ENCODE results near the gene SLC13A4. TPM values are rescaled to one million over a fixed set of nuclear protein-coding genes. Genes with fewer than 3 reads are reported as not detected.

Gene SLC13A4
- total RNA-seq, 1 donor from 2014 or later, result 0.27 TPM

GRCh38 chr7:135666156-135666555, 61.8 kb downstream of the SLC13A4 start:
- peaks cover 33% of the 10 kb centered on the region for H3K4me1 ChIP-seq
- intact Hi-C loops (cut with DNase I), result no loop called here
- H3K36me3 ChIP-seq, result peaks cover 4% of the 10 kb centered on the region
- H3K27me3 ChIP-seq (ENCODE audit: low read depth), result no peaks in the 10 kb centered on the region
- no peak overlapping the region for H3K27ac ChIP-seq
- TF ChIP-seq CTCF (IDR thresholded peaks at IDR 0.05), result no peak
- DNase-seq (no peak), ATAC-seq (no peak)
- no peaks in the 10 kb centered on the region for H3K9me3 ChIP-seq
- H3K4me3 ChIP-seq, result no peak overlapping the region

DNA sequence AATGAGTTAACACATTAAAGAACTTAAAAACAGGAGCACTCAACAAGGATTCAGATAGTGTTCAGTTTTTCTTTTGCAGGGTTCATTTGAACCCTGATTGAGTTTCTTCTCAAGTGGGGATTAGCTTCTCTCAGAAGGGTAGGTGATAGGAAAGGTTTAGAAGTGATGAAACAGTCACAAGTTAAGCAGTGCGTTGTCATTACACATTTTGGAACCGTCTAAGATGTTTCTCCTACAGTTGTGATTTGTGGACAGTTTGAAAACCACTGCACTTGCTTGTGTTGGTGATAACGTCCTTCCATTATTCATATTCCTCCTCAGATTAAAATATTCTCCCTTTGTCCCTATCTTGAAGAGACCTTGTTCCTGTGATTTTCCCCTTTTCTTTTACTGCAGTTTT, 62.9 kb downstream of the SLC13A4 start:
- Histone ChIP-seq H3K9me3 (no peaks in the 10 kb centered on the region), H3K27ac (no peak overlapping the region), H3K36me3 (peaks cover 4% of the 10 kb centered on the region), H3K4me3 (no peak overlapping the region), H3K27me3 (ENCODE audit: low read depth) (no peaks in the 10 kb centered on the region), H3K4me1 (peaks cover 33% of the 10 kb centered on the region)
- DNase-seq, result no peak
- intact Hi-C loops (cut with DNase I), result no loop called here
- ATAC-seq, result no peak
- TF ChIP-seq CTCF (IDR thresholded peaks at IDR 0.05), result no peak

DNA sequence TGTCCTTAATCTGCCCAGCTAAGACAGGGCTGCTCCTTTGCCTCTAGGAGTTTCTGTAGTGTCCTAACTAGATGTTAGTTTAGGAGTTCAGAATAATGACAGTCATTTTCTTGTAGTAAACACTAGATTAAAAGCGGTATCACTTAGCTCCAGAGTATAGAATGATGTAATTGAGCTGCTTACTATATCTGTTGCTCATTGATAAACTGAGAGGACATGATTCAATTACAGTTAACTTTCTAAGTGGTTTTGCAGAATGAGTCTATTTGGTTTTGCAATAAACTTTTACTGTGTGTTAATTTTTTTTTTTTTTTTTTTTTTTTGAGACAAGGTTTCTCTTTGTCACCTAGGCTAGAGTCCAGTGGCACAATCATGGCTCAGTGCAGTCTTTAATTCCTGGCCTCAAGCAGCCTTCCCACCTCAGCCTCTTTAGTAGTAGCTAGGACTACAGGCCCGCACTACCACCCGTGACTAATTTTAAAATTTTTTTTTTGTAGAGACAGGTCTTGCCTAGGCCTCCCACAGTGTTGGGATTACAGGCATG, 63.9 kb downstream of the SLC13A4 start:
- H3K27ac ChIP-seq, result no peak overlapping the region
- H3K4me1 ChIP-seq, result peaks cover 42% of the 10 kb centered on the region

DNA sequence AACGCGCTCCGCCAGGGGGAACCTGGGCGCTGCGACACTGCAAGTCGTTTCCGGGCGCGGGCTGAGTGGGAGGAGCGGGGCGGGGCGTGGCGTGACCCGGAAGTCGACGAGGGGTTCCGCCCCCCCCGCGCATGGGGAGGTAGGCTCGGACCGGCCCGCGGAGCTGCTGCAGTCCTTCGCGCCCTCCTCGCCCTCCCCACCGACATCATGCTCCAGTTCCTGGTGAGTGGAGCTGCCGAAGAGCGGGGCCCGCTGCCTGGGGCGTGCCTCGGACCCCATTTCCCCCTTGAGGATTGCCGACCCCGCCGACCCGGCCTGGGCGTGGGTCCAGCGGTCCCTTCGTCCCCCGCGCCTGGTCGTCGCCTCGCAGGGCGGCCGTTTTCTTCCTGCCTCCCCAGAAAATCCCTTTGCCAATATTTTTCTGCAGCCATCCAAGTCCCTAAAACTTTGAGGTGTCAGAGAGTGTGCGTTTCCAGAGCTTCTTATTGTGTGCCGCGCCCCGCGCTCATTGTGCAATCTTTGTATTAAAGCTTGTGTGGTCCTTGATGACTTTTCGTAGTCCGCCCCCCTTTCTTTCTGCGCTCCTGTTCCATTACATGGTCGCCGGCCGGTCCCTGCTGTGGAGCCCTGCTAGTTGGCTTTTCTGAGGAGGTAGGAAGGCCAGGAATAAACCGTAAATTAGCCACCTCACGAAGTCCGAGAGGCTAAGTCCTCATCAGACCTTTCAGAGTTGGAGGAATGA, 65.4 kb downstream of the SLC13A4 start, which contains the start of gene STMP1:
STMP1 (plus strand) TSS at position 142 of the 742 bp plus-strand sequence.
- peaks cover 43% of the 10 kb centered on the region for H3K4me1 ChIP-seq
- peak; percentile 99 to 100 for ATAC-seq
- H3K9me3 ChIP-seq, result no peaks in the 10 kb centered on the region
- H3K27me3 ChIP-seq (ENCODE audit: low read depth), result no peaks in the 10 kb centered on the region
- intact Hi-C loops (cut with DNase I), result no loop called here
- peak within 1 kb of the TSS; percentile 95 for H3K27ac ChIP-seq
- peak; percentile 79 for TF ChIP-seq CTCF (IDR thresholded peaks at IDR 0.05)
- DNase-seq, result peak; percentile 97
- H3K4me3 ChIP-seq, result peak within 1 kb of the TSS; percentile 100
- H3K36me3 ChIP-seq, result peaks cover 4% of the 10 kb centered on the region

More for the DNA sequence above, 63.9 kb downstream of the SLC13A4 start:
- DNase-seq (no peak), ATAC-seq (no peak)
- intact Hi-C loops (cut with DNase I), result no loop called here
- H3K4me3 ChIP-seq, result no peak overlapping the region
- H3K27me3 ChIP-seq (ENCODE audit: low read depth), result no peaks in the 10 kb centered on the region
- peaks cover 4% of the 10 kb centered on the region for H3K36me3 ChIP-seq
- no peaks in the 10 kb centered on the region for H3K9me3 ChIP-seq
- TF ChIP-seq CTCF (IDR thresholded peaks at IDR 0.05), result no peak

DNA sequence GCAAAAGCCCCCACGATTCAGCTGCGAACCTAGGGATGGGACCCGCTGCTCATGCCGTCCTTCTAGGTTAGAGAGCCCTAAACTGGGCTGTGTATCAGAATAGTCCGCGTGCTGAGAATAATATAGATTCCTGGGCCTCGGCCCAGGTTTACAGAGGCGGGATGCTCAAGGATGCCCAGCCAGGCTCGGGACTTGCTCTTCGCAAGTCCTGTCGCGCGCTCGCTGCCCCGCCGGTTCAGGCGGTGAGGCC, 65.9 kb downstream of the SLC13A4 start:
- ATAC-seq (no peak), DNase-seq (no peak)
- no peak for TF ChIP-seq CTCF (IDR thresholded peaks at IDR 0.05)
- Histone ChIP-seq H3K4me1 (peaks cover 43% of the 10 kb centered on the region), H3K36me3 (peaks cover 4% of the 10 kb centered on the region), H3K9me3 (no peaks in the 10 kb centered on the region), H3K27me3 (ENCODE audit: low read depth) (no peaks in the 10 kb centered on the region), H3K4me3 (peak overlapping the region; percentile 100), H3K27ac (peak overlapping the region; percentile 95)
- intact Hi-C loops (cut with DNase I), result no loop called here
